ENCODE data around the gene OR51G1. TPM values are rescaled to one million over a fixed set of nuclear protein-coding genes. Genes with fewer than 3 reads are reported as not detected.
"Not testable (repeated sequence)": the region's sequence is repeated elsewhere in the genome, so short reads cannot be mapped to it uniquely, and the experiment has no call there.

OR51G1 gene, protein sequence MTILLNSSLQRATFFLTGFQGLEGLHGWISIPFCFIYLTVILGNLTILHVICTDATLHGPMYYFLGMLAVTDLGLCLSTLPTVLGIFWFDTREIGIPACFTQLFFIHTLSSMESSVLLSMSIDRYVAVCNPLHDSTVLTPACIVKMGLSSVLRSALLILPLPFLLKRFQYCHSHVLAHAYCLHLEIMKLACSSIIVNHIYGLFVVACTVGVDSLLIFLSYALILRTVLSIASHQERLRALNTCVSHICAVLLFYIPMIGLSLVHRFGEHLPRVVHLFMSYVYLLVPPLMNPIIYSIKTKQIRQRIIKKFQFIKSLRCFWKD
- not detected in 2 replicates for total RNA-seq (2014; rRNA removed; shearing (Covaris generic))

- DNase-seq (ENCODE audit: low spot score) = no peak
Measured at GRCh38 chr11:4924239-4924638, at the start of gene OR51G1. Gene OR51G1 (minus strand): TSS chr11:4924339. CDS start chr11:4924339, 0 bp downstream.

DNA sequence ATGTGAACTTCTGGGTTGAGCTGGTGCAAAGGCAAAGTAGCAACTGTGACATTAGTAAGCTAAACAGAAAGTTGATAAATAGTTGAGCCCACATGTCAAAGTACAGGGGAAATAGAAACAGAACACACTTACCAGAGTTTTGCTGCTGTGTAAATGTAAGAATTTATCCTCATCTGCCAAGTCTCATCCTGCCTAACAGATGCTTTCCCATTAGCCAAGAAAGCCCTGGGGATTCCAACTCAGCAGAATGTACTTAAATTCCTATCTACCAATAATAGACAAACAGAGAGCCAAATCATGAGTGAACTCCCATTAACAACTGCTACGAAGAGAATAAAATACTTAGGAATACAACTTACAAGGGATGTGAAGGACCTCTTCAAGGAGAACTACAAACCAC is 38.7 kb upstream of the OR51G1 start:
- no peak for DNase-seq (ENCODE audit: low spot score)
- in situ Hi-C loops (cut with HindIII; ENCODE audit: low sequenced_read_pairs) = no loop called here

More at GRCh38 chr11:4924239-4924638, at the start of gene OR51G1:
- in situ Hi-C loops (cut with HindIII; ENCODE audit: low sequenced_read_pairs) = no loop called here

DNA sequence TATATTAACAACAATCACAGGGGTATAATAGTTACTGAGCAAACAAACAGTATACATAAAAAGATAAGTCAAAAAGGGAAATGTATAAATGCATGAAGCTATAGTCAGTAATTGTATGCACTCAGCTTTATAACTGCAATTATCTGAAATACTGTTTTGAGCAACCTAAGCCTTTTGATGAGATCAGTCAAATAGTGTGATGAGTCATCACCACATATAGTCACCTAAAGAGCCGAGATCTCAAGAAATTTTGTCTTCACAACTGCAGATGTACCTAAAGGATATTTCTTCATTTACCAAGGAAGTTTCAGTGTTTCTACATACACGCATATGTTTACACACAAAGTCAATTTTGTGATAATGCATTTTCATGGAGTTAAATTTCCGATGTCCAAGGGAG is 36.7 kb upstream of the OR51G1 start:
- in situ Hi-C loops (cut with HindIII; ENCODE audit: low sequenced_read_pairs) = no loop called here
- DNase-seq (ENCODE audit: low spot score) = no peak

DNA sequence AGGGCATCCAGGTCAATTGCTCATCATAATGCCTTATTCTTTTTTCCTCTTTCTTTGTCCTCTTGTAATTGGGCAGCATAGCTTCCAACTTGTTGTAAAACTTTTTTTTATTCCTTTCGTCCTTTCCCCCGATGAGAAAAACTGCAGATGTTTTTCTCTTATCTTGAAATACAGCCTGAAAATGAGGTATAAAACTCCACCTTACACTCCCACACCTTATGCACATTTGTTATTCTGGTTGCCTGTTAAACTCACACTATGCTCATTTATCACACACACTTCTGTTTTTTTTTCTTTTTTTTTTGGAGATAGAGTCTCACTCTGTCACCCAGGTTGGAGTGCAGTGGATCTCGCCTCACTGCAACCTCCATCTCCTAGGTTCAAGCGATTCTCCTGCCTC is 33.3 kb upstream of the OR51G1 start:
- in situ Hi-C loops (cut with HindIII; ENCODE audit: low sequenced_read_pairs) = no loop called here
- no peak for DNase-seq (ENCODE audit: low spot score)

DNA sequence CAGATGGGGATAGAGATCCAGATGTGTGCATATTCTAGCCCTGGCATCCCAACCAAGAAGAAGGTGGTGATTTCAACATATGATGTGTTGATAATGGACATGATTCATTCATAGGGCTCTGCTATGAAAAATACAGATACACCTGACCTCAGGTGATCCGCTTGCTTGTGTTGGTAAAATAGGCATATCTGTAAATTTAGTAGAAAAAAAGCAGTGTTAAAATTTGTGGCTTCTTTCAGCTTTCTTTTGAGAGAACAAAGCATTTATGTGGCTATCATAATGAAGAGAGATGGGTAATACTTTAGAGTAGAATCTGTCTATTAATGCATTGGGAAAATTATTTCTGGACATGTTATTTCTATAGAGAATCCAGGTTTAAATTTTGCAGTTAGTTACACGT is 31.5 kb upstream of the OR51G1 start, which contains the start of gene OR51A2:
OR51A2 (minus strand) TSS at position 101 of the 400 bp plus-strand sequence; CDS start at position 101, 0 bp downstream.
- in situ Hi-C loops (cut with HindIII; ENCODE audit: low sequenced_read_pairs); DNase-seq (ENCODE audit: low spot score): not testable (repeated sequence)

DNA sequence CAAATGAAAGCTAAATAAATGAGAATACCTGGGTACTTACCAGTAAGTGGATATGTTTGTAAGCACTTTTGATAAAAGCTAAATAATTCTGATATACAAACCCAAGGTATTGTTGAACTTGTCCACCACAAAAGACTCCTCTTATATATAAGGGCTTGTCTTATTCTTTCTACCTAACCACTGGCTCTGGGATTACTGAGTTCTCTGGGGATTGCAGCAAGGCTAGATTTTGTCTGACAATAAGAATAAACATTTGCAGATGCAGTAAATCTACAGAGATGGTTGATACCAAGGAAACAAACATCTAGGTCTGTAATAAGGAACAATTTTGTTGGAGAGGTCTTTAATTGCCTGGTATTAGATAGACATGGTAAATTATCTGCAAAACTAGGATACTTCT is 23.4 kb upstream of the OR51G1 start, which contains the start of gene OR51A4:
OR51A4 (minus strand) TSS at position 101 of the 400 bp plus-strand sequence. CDS start 505 bp downstream, outside the sequence.
- in situ Hi-C loops (cut with HindIII; ENCODE audit: low sequenced_read_pairs) = no loop called here
- no peak for DNase-seq (ENCODE audit: low spot score)

DNA sequence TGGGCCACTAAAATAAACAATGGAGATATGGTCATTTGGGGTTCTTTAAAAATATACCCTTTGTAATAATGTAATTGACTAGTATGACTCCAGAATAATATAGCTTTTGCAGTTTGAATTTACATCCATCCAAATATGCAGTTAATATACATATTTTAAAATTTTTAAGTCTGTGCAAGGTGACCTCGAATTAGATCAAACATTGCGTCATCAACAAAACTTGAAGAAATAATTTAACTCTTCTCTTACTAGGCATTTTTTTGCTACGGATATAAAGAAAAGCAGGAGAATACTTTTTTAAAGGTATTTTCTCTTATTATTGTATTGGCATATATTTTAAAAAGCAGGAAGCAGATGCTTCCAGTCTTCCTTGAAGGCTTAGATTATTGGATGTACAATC is 12.6 kb upstream of the OR51G1 start:
- DNase-seq (ENCODE audit: low spot score) = no peak
- in situ Hi-C loops (cut with HindIII; ENCODE audit: low sequenced_read_pairs) = no loop called here

DNA sequence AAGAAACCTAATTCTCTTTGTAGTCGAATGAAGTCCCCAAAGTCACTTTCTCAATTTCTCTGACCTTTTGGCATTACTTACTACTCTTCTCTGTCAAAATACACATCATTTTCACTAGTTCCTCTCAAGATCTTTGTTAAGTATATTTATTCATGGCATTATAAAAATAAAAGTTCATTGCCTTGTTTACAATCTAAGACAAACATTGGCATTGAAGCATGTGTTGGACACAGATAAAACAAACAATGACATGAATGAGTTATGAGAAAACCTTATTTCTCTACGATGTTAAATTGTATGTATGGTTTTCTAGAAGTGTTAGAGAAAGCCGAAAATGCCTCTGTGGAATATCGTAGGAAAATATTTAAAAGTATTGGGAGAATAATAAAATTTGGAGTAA is 8.6 kb upstream of the OR51G1 start:
- no peak for DNase-seq (ENCODE audit: low spot score)
- in situ Hi-C loops (cut with HindIII; ENCODE audit: low sequenced_read_pairs) = no loop called here

DNA sequence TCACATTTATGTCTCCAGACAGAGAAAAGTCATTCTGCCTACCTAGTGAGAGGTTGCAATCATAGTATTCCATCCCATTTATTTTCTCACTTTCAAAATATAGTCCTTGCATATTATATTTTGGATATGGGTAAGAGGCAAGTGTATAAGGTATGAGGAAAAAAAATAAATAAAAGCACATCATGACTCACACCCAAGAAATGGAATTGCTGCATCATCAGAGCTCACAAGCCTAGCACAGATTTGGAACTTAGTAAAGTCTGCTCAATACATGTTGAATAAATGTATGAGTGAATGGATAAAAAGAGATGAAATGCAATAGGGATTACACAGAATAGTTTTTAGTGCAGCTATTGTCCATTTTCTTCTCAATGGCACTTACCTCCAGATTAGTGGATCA is 2.5 kb upstream of the OR51G1 start:
- no peak for DNase-seq (ENCODE audit: low spot score)
- in situ Hi-C loops (cut with HindIII; ENCODE audit: low sequenced_read_pairs) = no loop called here

- no peak for DNase-seq (ENCODE audit: low spot score)
- in situ Hi-C loops (cut with HindIII; ENCODE audit: low sequenced_read_pairs) = no loop called here
Measured at GRCh38 chr11:4922304-4922703, 1.8 kb downstream of the OR51G1 start.

DNA sequence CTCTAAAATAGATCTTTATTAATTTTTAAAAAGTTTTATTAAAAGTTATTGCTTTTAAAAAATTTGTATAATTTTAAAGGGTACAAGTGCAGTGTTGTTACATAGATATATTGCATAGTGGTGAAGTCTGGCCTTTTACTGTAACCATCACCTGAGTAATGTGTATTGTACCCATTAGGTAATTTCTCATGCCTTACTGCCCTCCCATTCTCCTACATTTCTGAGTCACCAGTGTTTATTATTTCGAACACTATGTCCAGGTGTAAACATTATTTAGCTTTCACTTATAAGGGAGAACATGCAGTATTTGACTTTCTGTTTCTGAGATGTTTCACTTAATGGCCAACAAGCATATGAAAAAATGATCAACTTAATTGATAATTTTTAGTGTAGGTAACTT is 2.3 kb downstream of the OR51G1 start:
- no peak for DNase-seq (ENCODE audit: low spot score)
- in situ Hi-C loops (cut with HindIII; ENCODE audit: low sequenced_read_pairs) = no loop called here

GRCh38 chr11:4919250-4919649 is 4.9 kb downstream of the OR51G1 start, which contains the start of gene OR51G2:
Gene OR51G2 (minus strand): TSS chr11:4919350. CDS start chr11:4915663, 3,687 bp downstream.
- no peak for DNase-seq (ENCODE audit: low spot score)
- in situ Hi-C loops (cut with HindIII; ENCODE audit: low sequenced_read_pairs) = no loop called here

GRCh38 chr11:4916581-4916980 is 7.6 kb downstream of the OR51G1 start:
- in situ Hi-C loops (cut with HindIII; ENCODE audit: low sequenced_read_pairs) = no loop called here
- no peak for DNase-seq (ENCODE audit: low spot score)

- DNase-seq (ENCODE audit: low spot score) = no peak
Measured at GRCh38 chr11:4903484-4903883, 20.7 kb downstream of the OR51G1 start, which contains the start of gene OR51A7. Gene OR51A7 (plus strand): TSS chr11:4903783. CDS start chr11:4907370, 3,587 bp downstream.

DNA sequence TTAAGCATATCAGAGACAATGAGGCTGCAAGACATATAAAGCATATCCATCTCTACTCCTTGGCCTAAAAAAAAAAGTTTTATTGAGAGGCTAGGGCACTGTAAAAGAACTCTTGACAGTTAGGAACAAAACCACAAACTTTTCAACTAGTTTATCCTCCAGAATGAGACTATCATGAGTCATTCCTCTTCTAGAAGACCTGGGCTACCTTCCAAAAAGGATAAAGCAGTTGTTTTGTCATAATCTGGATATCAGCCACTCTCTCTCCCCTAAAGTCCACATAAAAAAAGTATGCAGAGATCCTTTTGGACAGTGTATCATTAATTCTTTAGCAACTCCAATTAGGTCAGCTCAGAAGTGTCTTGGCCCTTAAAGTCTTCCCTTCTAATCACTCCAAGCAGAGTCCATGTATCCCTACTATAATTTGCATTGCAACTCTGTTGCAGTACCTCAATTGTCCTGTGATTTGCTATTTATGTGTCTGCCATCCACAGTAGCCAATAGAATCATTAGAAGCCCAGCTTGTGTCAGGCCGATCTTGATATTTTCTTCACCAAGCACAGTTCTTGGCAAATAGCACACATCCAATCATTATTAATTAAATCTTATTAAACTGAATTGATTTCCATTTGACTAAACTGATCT is 32.0 kb downstream of the OR51G1 start:
- DNase-seq (ENCODE audit: low spot score) = no peak
- in situ Hi-C loops (cut with HindIII; ENCODE audit: low sequenced_read_pairs) = no loop called here

More at GRCh38 chr11:4903484-4903883, 20.7 kb downstream of the OR51G1 start, which contains the start of gene OR51A7:
- in situ Hi-C loops (cut with HindIII; ENCODE audit: low sequenced_read_pairs) = no loop called here

GRCh38 chr11:4890279-4890678 is 33.9 kb downstream of the OR51G1 start:
- in situ Hi-C loops (cut with HindIII; ENCODE audit: low sequenced_read_pairs) = no loop called here
- no peak for DNase-seq (ENCODE audit: low spot score)

DNA sequence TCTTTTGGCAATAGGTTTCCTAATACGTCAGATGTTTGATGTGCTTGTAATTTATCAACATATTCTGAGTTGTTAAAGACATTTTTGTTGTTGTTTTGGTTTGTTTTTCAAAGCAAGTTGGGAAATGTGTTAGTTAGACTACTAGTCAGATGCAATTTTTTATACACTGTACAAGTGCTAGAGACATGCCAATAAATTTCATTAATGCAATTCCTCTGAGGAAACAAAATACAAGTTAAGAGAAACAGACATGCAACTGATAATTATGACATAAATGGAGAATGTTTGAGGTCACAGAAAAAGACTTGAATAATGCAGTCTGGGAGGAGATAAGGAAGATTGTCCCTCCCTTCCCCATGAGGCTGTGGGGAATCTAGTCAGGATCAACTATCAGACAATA is 36.5 kb downstream of the OR51G1 start:
- in situ Hi-C loops (cut with HindIII; ENCODE audit: low sequenced_read_pairs) = no loop called here
- no peak for DNase-seq (ENCODE audit: low spot score)

DNA sequence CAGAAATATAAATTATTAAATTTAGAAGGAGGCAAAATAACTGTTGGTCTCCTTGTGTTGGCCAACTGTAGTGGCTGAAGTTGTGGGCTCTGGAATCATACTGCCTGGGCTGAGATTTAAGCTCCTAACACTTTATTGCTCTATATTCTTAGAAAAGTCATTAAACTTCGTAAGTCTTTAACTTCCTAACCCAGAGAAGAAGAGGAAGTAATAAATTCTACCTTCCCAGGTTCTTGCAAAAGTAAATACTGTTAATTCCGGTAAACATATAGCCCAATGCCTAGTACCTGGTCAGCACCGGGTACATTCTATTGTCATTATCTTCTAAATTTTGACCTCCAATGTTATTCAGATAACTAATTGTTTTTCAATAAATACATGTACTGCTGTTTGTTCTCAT is 38.0 kb downstream of the OR51G1 start:
- no peak for DNase-seq (ENCODE audit: low spot score)
- in situ Hi-C loops (cut with HindIII; ENCODE audit: low sequenced_read_pairs) = no loop called here

- in situ Hi-C loops (cut with HindIII; ENCODE audit: low sequenced_read_pairs) = no loop called here
- DNase-seq (ENCODE audit: low spot score) = no peak
Measured at GRCh38 chr11:4884361-4884760, 39.8 kb downstream of the OR51G1 start.

- in situ Hi-C loops (cut with HindIII; ENCODE audit: low sequenced_read_pairs) = no loop called here
- DNase-seq (ENCODE audit: low spot score) = no peak
Measured at GRCh38 chr11:4882543-4882942, 41.6 kb downstream of the OR51G1 start.
